Ovary (tissue), 9 donors: Measurements from ENCODE around the gene DENND4C. TPM values are rescaled to one million over a fixed set of nuclear protein-coding genes. Genes with fewer than 3 reads are reported as not detected.

Experiments
- DNase-seq, 5 donors: peaks; one replicate each; pipeline ENCODE4 v3.0.0-alpha.2; 2019 to 2020
- H3K27ac ChIP-seq, 2 donors: fragments of 200-600 bp; one replicate each; pipeline versions ENCODE4 v1.5.1 to v1.8.0; 2019 to 2022
- H3K27me3 ChIP-seq: fragments of 200-600 bp; one replicate; pipeline ENCODE4 v1.8.0; 2022
- H3K36me3 ChIP-seq: fragments of 200-600 bp; sonication (generic); one replicate; pipeline ENCODE4 v1.5.1; 2019
- H3K4me1 ChIP-seq: one replicate; pipeline ENCODE4 v1.8.1; 2013; ENCODE audit warnings: mild to moderate bottlenecking, moderate library complexity; ENCODE audit not compliant: insufficient read depth
- H3K4me3 ChIP-seq: fragments of 200-600 bp; sonication (generic); one replicate; pipeline ENCODE4 v1.5.1; 2017
- H3K9me3 ChIP-seq, 2 donors: fragments of 200-600 bp in 1 of 2; sonication (generic) in 1 of 2; one replicate each; pipeline versions ENCODE4 v1.5.1 to v1.8.1; 2013 to 2019; ENCODE audit warnings: mild to moderate bottlenecking in 1 of 2, moderate library complexity in 1 of 2
- EP300 ChIP-seq: sonication (generic); formaldehyde crosslinking; IDR thresholded peaks from one replicate; pipeline ENCODE4 v1.6.1; 2017; ENCODE audit warnings: antibody characterized with exemption
- POLR2A ChIP-seq: fragments of 450-650 bp; IDR thresholded peaks from one replicate; pipeline ENCODE4 v1.6.1; 2017; ENCODE audit warnings: antibody characterized with exemption, mild to moderate bottlenecking, moderate library complexity
- WGBS, 3 donors: extraction: QIAGEN DNeasy Blood & Tissue Kit in 1 of 3; methylation state at CpG; one replicate each; pipeline versions ENCODE4 v1.1.5 to v1.1.7; 2013 to 2017; 5-methylcytosine and 5-hydroxymethylcytosine counted together
- intact Hi-C, 4 donors: fragments of 100-400 bp; cut with DNase I; formaldehyde crosslinking; loops; one replicate each; pipeline versions ENCODE4 v1.11.0 to v1.15.1; 2022 to 2023
- polyA plus RNA-seq, 2 donors: library from polyadenylated mRNA; stranded (reverse); fragments of 200-250 nt in 1 of 2; fragments of 350-450 nt in 1 of 2; fragmentation: Illumina TruSeq in 1 of 2; extraction: RNeasy Lipid Tissue Mini Kit (QIAGEN cat#74804) in 1 of 2; gene quantifications; one replicate each; pipeline ENCODE4 v1.2.3, GENCODE V29; 2013 to 2014
- total RNA-seq, 7 donors: library from RNA; depleted of rRNA in 2 of 7; stranded (reverse); fragments of >200 nt in 2 of 7; fragmentation: NEBNext Ultra II Directional in 3 of 7; extraction: Animal tissue kit (Norgen Biotek cat#: 25700) in 3 of 7; gene quantifications; one replicate each; pipeline versions ENCODE4 v1.1.0 to v1.2.4, GENCODE V29; 2016 to 2023
- TF ChIP-seq, protein P1 (sequence below), 3 donors: fragments of 450-650 bp in 2 of 3; fragments of 200-600 bp in 1 of 3; IDR thresholded peaks; one replicate each; pipeline versions ENCODE4 v1.5.1 to v1.8.0; 2016 to 2022; ENCODE audit warnings: antibody characterized with exemption in 3 of 3, mild to moderate bottlenecking in 1 of 3
- donor health status: DM: no; HTN: no; CAD: no; lungs with moderate emphysema.
- donor health status: DM: no; HTN: no; CAD: no.
- donor health status: Bipolar disorder and iron deficiency.
- donor health status: DM: yes; HTN: yes; CAD: no.
- donor health status: DM: no; HTN: no; CAD: no.
- donor health status: DM: yes; HTN: yes; CAD: no.

The DENND4C gene
- total and polyA plus RNA-seq, 9 donors, result 18.7 to 83.9 (median 58.6) TPM

- Histone ChIP-seq H3K27me3 (no peaks in the 10 kb centered on the region), H3K4me3 (no peak overlapping the region), H3K9me3 (no peaks in the 10 kb centered on the region), H3K36me3 (no peaks in the 10 kb centered on the region), H3K4me1 (peaks cover 6% of the 10 kb centered on the region), H3K27ac (no peak overlapping the region)
- intact Hi-C loops, result no loop called here
- DNase-seq, result no peak
- TF ChIP-seq EP300 (no peak), POLR2A (no peak)
- TF ChIP-seq, protein P1, sequence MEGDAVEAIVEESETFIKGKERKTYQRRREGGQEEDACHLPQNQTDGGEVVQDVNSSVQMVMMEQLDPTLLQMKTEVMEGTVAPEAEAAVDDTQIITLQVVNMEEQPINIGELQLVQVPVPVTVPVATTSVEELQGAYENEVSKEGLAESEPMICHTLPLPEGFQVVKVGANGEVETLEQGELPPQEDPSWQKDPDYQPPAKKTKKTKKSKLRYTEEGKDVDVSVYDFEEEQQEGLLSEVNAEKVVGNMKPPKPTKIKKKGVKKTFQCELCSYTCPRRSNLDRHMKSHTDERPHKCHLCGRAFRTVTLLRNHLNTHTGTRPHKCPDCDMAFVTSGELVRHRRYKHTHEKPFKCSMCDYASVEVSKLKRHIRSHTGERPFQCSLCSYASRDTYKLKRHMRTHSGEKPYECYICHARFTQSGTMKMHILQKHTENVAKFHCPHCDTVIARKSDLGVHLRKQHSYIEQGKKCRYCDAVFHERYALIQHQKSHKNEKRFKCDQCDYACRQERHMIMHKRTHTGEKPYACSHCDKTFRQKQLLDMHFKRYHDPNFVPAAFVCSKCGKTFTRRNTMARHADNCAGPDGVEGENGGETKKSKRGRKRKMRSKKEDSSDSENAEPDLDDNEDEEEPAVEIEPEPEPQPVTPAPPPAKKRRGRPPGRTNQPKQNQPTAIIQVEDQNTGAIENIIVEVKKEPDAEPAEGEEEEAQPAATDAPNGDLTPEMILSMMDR (IDR thresholded peaks at IDR 0.05), result no peak
- WGBS, 3 donors, result 88 to 92% (median 89%) methylated on average over 5 of the region's 5 CpGs
Observed at GRCh38 chr9:19203058-19203457, 27.4 kb upstream of the DENND4C start.

DNA sequence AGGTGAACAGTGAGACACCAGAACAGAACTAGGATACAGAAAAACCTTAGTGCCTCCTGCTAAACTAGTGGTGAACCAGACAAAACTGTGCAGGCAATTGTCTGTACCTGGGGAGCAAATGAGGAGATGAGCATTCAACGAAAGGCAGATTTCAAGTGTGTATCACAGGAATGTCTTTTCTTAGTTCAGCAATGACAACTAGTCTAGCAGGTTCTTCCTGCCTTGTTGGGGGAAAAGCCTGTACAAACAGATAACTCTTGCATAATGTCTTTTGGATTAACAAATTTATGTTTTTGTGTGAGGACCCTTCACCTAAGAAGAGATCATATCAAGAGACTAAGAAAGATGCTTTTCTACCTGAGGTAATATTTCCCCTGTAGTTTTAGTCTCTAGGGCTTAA lies 21.8 kb upstream of the DENND4C start:
- TF ChIP-seq POLR2A (no peak), EP300 (no peak)
- TF ChIP-seq, protein P1 (IDR thresholded peaks at IDR 0.05), result no peak
- Histone ChIP-seq H3K9me3 (no peaks in the 10 kb centered on the region), H3K27me3 (no peaks in the 10 kb centered on the region), H3K4me1 (no peaks in the 10 kb centered on the region), H3K27ac (no peak overlapping the region), H3K4me3 (no peak overlapping the region), H3K36me3 (no peaks in the 10 kb centered on the region)
- intact Hi-C loops, result no loop called here
- DNase-seq, result no peak
- 68 to 85% (median 68%) methylated on average over 1 of the region's 1 CpG for WGBS, 3 donors

DNA sequence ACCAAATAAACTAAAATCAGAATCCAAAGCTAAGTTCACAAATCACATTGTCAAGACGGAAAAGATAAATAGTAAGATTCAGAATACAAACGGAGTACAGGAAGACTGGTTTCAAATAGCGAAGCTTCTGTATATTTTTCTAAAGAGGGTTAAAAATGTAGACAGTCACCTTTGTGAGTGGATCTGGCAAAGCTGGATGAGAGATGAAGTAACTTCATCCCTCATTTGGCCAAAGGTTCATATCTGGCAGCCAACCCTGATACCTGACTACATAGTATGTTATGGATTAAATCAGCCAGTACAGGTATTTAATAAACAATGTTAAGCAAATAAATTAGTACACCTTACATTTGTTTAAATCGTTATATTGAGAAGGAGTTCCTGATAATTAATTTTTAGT lies 21.3 kb upstream of the DENND4C start:
- no peaks in the 10 kb centered on the region for H3K4me1 ChIP-seq
- TF ChIP-seq POLR2A (no peak), EP300 (no peak)
- TF ChIP-seq, protein P1 (IDR thresholded peaks at IDR 0.05), result no peak
- no peak overlapping the region for H3K4me3 ChIP-seq
- H3K9me3 ChIP-seq, result no peaks in the 10 kb centered on the region
- H3K27me3 ChIP-seq, result no peaks in the 10 kb centered on the region
- intact Hi-C loops, result no loop called here
- WGBS, 3 donors, result 46 to 53% (median 49%) methylated on average over 4 of the region's 4 CpGs
- H3K27ac ChIP-seq, result no peak overlapping the region
- H3K36me3 ChIP-seq, result no peaks in the 10 kb centered on the region
- no peak for DNase-seq

DNA sequence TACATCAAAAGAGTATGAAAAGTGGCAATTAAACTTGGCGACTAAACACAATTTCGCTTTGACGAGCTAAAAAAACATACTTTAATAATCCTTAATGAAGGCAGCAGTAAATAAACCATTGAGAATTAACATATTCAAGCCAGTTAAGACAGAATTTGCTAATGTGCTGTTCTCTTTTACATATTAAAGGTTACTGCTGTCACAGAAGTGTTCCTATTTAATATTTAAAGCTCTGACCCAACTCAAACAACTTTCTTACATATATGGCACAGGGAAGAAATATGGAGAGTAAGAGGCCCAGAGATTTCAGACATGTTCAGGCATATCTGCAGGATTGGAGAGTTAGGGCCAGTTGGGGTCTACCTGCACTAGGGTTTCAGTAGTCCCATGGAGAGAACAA lies 16.7 kb upstream of the DENND4C start:
- no peaks in the 10 kb centered on the region for H3K9me3 ChIP-seq
- H3K27ac ChIP-seq, result no peak overlapping the region
- H3K4me3 ChIP-seq, result no peak overlapping the region
- no peaks in the 10 kb centered on the region for H3K4me1 ChIP-seq
- H3K36me3 ChIP-seq, result no peaks in the 10 kb centered on the region
- no peak for DNase-seq
- intact Hi-C loops, result no loop called here
- WGBS, 3 donors, result 94 to 98% (median 97%) methylated on average over 3 of the region's 3 CpGs
- TF ChIP-seq EP300, result no peak
- TF ChIP-seq POLR2A, result no peak
- TF ChIP-seq, protein P1 (IDR thresholded peaks at IDR 0.05), result no peak
- no peaks in the 10 kb centered on the region for H3K27me3 ChIP-seq

GRCh38 chr9:19216466-19216865 lies 14.0 kb upstream of the DENND4C start:
- no peak overlapping the region for H3K27ac ChIP-seq
- intact Hi-C loops, result no loop called here
- no peak for TF ChIP-seq POLR2A
- TF ChIP-seq EP300, result no peak
- TF ChIP-seq, protein P1 (IDR thresholded peaks at IDR 0.05), result no peak
- H3K4me1 ChIP-seq, result no peaks in the 10 kb centered on the region
- H3K27me3 ChIP-seq, result no peaks in the 10 kb centered on the region
- H3K9me3 ChIP-seq, result no peaks in the 10 kb centered on the region
- no peak overlapping the region for H3K4me3 ChIP-seq
- DNase-seq, result no peak
- no peaks in the 10 kb centered on the region for H3K36me3 ChIP-seq
- 46 to 60% (median 57%) methylated on average over 2 of the region's 2 CpGs for WGBS, 3 donors
